ENCODE data around the gene ENPP1.

GRCh38 chr6:131883016-131883415 is 75.2 kb downstream of the ENPP1 start:
- TF ChIP-seq, protein P1, sequence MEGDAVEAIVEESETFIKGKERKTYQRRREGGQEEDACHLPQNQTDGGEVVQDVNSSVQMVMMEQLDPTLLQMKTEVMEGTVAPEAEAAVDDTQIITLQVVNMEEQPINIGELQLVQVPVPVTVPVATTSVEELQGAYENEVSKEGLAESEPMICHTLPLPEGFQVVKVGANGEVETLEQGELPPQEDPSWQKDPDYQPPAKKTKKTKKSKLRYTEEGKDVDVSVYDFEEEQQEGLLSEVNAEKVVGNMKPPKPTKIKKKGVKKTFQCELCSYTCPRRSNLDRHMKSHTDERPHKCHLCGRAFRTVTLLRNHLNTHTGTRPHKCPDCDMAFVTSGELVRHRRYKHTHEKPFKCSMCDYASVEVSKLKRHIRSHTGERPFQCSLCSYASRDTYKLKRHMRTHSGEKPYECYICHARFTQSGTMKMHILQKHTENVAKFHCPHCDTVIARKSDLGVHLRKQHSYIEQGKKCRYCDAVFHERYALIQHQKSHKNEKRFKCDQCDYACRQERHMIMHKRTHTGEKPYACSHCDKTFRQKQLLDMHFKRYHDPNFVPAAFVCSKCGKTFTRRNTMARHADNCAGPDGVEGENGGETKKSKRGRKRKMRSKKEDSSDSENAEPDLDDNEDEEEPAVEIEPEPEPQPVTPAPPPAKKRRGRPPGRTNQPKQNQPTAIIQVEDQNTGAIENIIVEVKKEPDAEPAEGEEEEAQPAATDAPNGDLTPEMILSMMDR (IDR thresholded peaks at IDR 0.05) = no peak
- TF ChIP-seq ATF6 (CRISPR knock-in tag; IDR thresholded peaks at IDR 0.05) (no peak), ZNF138 (CRISPR knock-in tag; conservative IDR thresholded peaks at IDR 0.05) (no peak), FOXJ3 (CRISPR knock-in tag; IDR thresholded peaks at IDR 0.05; ENCODE audit: borderline replicate concordance) (no peak), TEAD1 (CRISPR knock-in tag; IDR thresholded peaks at IDR 0.05) (no peak)

Data from WTC11 (cell line).